Fibroblast of the aortic adventitia (primary cell): ENCODE data around the gene MAP3K6. TPM values are rescaled to one million over a fixed set of nuclear protein-coding genes. Genes with fewer than 3 reads are reported as not detected.

Source experiments
- DNase-seq: peaks from one replicate; pipeline ENCODE4 v3.0.0-alpha.2; 2010; ENCODE audit warnings: low read depth
- H3K4me3 ChIP-seq: 2 replicates; pipeline ENCODE4 v1.5.1; 2011; ENCODE audit warnings: low read depth, mild to moderate bottlenecking, control low read depth, low read length, moderate library complexity
- CTCF ChIP-seq: IDR thresholded peaks from 2 replicates; pipeline ENCODE4 v1.5.1; 2011; ENCODE audit warnings: mild to moderate bottlenecking, low read length, control low read depth, inconsistent platforms; ENCODE audit not compliant: insufficient read depth
- total RNA-seq: library from RNA; depleted of rRNA; stranded (reverse); fragments of >200 nt; gene quantifications from 2 replicates; pipeline ENCODE4 v1.2.3, GENCODE V29; 2012; ENCODE audit warnings: low replicate concordance

MAP3K6 gene
- total RNA-seq, 1 donor = 18.2 TPM

GRCh38 chr1:27400963-27401341 is 34.2 kb upstream of the MAP3K6 start:
- H3K4me3 ChIP-seq = no peak overlapping the region
- TF ChIP-seq CTCF = no peak
- DNase-seq = no peak

GRCh38 chr1:27400082-27400962 is 33.6 kb upstream of the MAP3K6 start:
- no peak for TF ChIP-seq CTCF
- no peak overlapping the region for H3K4me3 ChIP-seq
- DNase-seq = peak; percentile 43

- H3K4me3 ChIP-seq = no peak overlapping the region
- no peak for DNase-seq
- no peak for TF ChIP-seq CTCF
Measured at GRCh38 chr1:27399251-27400025, 32.7 kb upstream of the MAP3K6 start.

- H3K4me3 ChIP-seq = no peak overlapping the region
- no peak for TF ChIP-seq CTCF
- DNase-seq = no peak
Measured at GRCh38 chr1:27398405-27399149, 31.8 kb upstream of the MAP3K6 start.

- no peak overlapping the region for H3K4me3 ChIP-seq
- no peak for DNase-seq
- TF ChIP-seq CTCF = no peak
Measured at GRCh38 chr1:27397749-27398148, 31.0 kb upstream of the MAP3K6 start.

GRCh38 chr1:27397110-27397509 is 30.3 kb upstream of the MAP3K6 start:
- H3K4me3 ChIP-seq = no peak overlapping the region
- TF ChIP-seq CTCF = no peak
- DNase-seq = no peak
